GM23338 (cell line): ENCODE measurements around the gene CHRNA7. TPM values are rescaled to one million over a fixed set of nuclear protein-coding genes. Genes with fewer than 3 reads are reported as not detected.
A peak's percentile ranks its signal among the peaks of the same experiment; 100 is the strongest.
"Not testable (repeated sequence)": the region's sequence is repeated elsewhere in the genome, so short reads cannot be mapped to it uniquely, and the experiment has no call there.

ENCODE experiments used
- ATAC-seq: fragments of 200-7000 bp; cut with Tn5 transposase; 3 replicates; pipeline ENCODE4 v1.9.1; 2020
- DNase-seq: peaks from one replicate; pipeline ENCODE4 v3.0.0-alpha.2; 2015; ENCODE audit warnings: low spot score
- H2AFZ ChIP-seq: fragments of 200-600 bp; sonication (generic); 2 replicates; pipeline ENCODE4 v1.8.0; 2016; ENCODE audit warnings: antibody characterized with exemption, mild to moderate bottlenecking, moderate library complexity
- H3F3A ChIP-seq: fragments of 200-600 bp; sonication (generic); replicated peaks from 2 replicates; pipeline ENCODE4 v1.8.0; 2017; ENCODE audit warnings: antibody characterized with exemption, mixed run types, low read depth
- H3K27ac ChIP-seq: fragments of 200-600 bp; sonication (generic); 2 replicates; pipeline ENCODE4 v1.6.1; 2016; ENCODE audit warnings: low read depth
- H3K27me3 ChIP-seq: fragments of 200-600 bp; sonication (generic); 2 replicates; pipeline ENCODE4 v1.8.0; 2016; ENCODE audit warnings: mild to moderate bottlenecking, mixed run types, moderate library complexity; ENCODE audit not compliant: insufficient read depth
- H3K36me3 ChIP-seq: fragments of 200-600 bp; sonication (generic); 2 replicates; pipeline ENCODE4 v1.8.0; 2016; ENCODE audit warnings: mild to moderate bottlenecking; ENCODE audit not compliant: insufficient read depth
- H3K4me1 ChIP-seq: fragments of 200-600 bp; sonication (generic); 2 replicates; pipeline ENCODE4 v1.8.0; 2016; ENCODE audit warnings: mild to moderate bottlenecking, moderate library complexity; ENCODE audit not compliant: insufficient read depth
- H3K4me2 ChIP-seq: fragments of 200-600 bp; sonication (generic); 2 replicates; pipeline ENCODE4 v1.7.1; 2017; ENCODE audit warnings: mixed run types
- H3K4me3 ChIP-seq: fragments of 200-600 bp; sonication (generic); 2 replicates; pipeline ENCODE4 v1.6.1; 2016; ENCODE audit warnings: mixed run types
- H3K79me2 ChIP-seq: fragments of 200-600 bp; sonication (generic); replicated peaks from 2 replicates; pipeline ENCODE4 v1.8.0; 2017; ENCODE audit warnings: mild to moderate bottlenecking; ENCODE audit not compliant: insufficient read depth
- H3K9me2 ChIP-seq: fragments of 200-600 bp; sonication (generic); 2 replicates; pipeline ENCODE4 v1.8.0; 2017; ENCODE audit not compliant: insufficient read depth
- H4K20me1 ChIP-seq: fragments of 200-600 bp; sonication (generic); replicated peaks from 2 replicates; pipeline ENCODE4 v1.8.0; 2017; ENCODE audit warnings: mild to moderate bottlenecking; ENCODE audit not compliant: insufficient read depth
- H3K27ac Mint-ChIP-seq: 2 replicates; pipeline ENCODE4 v1.8.0; 2020; ENCODE audit warnings: inconsistent platforms, mild to moderate bottlenecking, moderate library complexity, mixed read lengths
- H3K27me3 Mint-ChIP-seq: 3 replicates; pipeline ENCODE4 v1.8.0; 2022; ENCODE audit warnings: low read depth, mild to moderate bottlenecking, moderate library complexity, mixed read lengths, inconsistent platforms; ENCODE audit not compliant: insufficient read depth, poor library complexity
- H3K36me3 Mint-ChIP-seq: 3 replicates; pipeline ENCODE4 v1.8.0; 2021; ENCODE audit warnings: low read depth, mild to moderate bottlenecking, inconsistent platforms, moderate library complexity, mixed read lengths
- H3K4me1 Mint-ChIP-seq: 3 replicates; pipeline ENCODE4 v1.8.0; 2020; ENCODE audit warnings: mild to moderate bottlenecking, inconsistent platforms, mixed read lengths
- H3K4me3 Mint-ChIP-seq: 3 replicates; pipeline ENCODE4 v1.8.0; 2021; ENCODE audit warnings: moderate library complexity, mild to moderate bottlenecking, inconsistent platforms, mixed read lengths
- H3K9me3 Mint-ChIP-seq: 3 replicates; pipeline ENCODE4 v1.8.0; 2020; ENCODE audit warnings: moderate library complexity, mild to moderate bottlenecking, inconsistent platforms, mixed read lengths
- polyA plus RNA-seq: library from polyadenylated mRNA; unstranded; fragments of >200 nt; fragmentation: Nextera tagmentation; extraction: Ambion mirVana; gene quantifications from 2 replicates; pipeline ENCODE4 v1.2.1, GENCODE V29; 2016
- total RNA-seq: library from RNA; depleted of rRNA; stranded (reverse); fragments of >200 nt; shearing (Covaris generic); gene quantifications from 2 replicates; pipeline ENCODE4 v1.2.3, GENCODE V29; 2014

Gene CHRNA7
- total and polyA plus RNA-seq, 2 experiments from 2014 or later = 4.6 to 8.2 TPM

- H3K4me1 ChIP-seq, H3K36me3 Mint-ChIP-seq, H4K20me1 ChIP-seq, H3K9me3 Mint-ChIP-seq, H3K9me2 ChIP-seq, H3K36me3 ChIP-seq, H3K79me2 ChIP-seq, H3F3A ChIP-seq, H3K27ac Mint-ChIP-seq, H3K4me2 ChIP-seq, H3K27ac ChIP-seq, H3K27me3 ChIP-seq, H2AFZ ChIP-seq, H3K4me3 ChIP-seq, H3K27me3 Mint-ChIP-seq, H3K4me1 Mint-ChIP-seq, DNase-seq, H3K4me3 Mint-ChIP-seq: not testable (repeated sequence)
- peak; percentile 94 for ATAC-seq
These were observed 150.3 kb downstream of the CHRNA7 start for GRCh38 chr15:32180579-32180978.

- not testable (repeated sequence) for H3F3A ChIP-seq, H3K4me1 Mint-ChIP-seq, H3K36me3 Mint-ChIP-seq, H3K36me3 ChIP-seq, ATAC-seq, H3K27me3 Mint-ChIP-seq, H3K4me3 ChIP-seq, H3K4me2 ChIP-seq, H3K27me3 ChIP-seq, H3K4me3 Mint-ChIP-seq, H3K27ac Mint-ChIP-seq, H3K9me2 ChIP-seq, H3K27ac ChIP-seq, H2AFZ ChIP-seq, DNase-seq, H4K20me1 ChIP-seq, H3K79me2 ChIP-seq, H3K9me3 Mint-ChIP-seq, H3K4me1 ChIP-seq
These were observed 163.5 kb downstream of the CHRNA7 start for GRCh38 chr15:32193780-32194179.

DNA sequence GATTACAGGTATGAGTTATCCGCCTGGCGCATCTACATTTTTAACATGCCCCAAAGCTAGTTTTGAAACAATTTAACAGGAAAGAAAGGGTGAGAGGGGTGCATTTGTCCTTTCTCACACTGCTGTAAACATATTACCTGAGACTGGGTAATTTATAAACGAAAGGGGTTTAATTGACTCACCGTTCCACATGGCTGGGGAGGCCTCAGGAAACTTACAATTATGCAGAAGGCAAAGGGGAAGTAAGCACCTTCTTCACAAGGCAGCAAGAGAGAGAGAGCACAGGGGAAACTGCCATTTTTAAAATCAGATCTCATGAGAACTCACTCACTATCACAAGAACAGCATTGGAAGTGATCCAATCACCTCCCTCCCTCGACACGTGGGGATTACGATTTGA is 165.9 kb downstream of the CHRNA7 start:
- not testable (repeated sequence) for H2AFZ ChIP-seq, H3K9me3 Mint-ChIP-seq, H3K27me3 ChIP-seq, H3K9me2 ChIP-seq, H3K36me3 Mint-ChIP-seq, H3K79me2 ChIP-seq, H3K4me3 ChIP-seq, H3F3A ChIP-seq, H4K20me1 ChIP-seq, H3K4me1 Mint-ChIP-seq, H3K27ac ChIP-seq, H3K36me3 ChIP-seq, H3K4me3 Mint-ChIP-seq, DNase-seq, H3K27me3 Mint-ChIP-seq, H3K4me1 ChIP-seq, ATAC-seq, H3K4me2 ChIP-seq, H3K27ac Mint-ChIP-seq

DNA sequence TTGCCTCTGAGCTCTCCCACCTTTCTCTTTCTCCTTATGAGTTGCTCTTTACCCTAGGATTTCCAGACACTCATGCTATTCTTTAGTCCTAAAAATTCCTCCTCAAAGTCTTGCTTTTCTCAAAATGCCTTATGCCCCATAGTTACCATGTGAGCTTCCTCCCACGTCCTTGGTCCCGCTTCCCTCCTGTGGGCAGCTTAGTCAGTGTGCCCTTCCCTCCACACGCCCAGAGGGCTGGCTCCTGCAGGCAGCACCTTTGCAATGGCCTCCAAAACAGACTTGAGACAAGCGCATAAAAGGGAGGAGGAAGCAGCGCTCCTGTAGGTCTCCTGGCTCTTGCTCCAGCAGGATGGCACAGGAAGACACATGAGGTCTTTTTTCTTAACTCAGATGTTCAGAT is 168.6 kb downstream of the CHRNA7 start:
- H3K27ac Mint-ChIP-seq, H3K4me3 ChIP-seq, H3K4me3 Mint-ChIP-seq, H3K79me2 ChIP-seq, H3K27me3 Mint-ChIP-seq, H3K4me1 Mint-ChIP-seq, H3K4me2 ChIP-seq, H3K36me3 ChIP-seq, H3K9me2 ChIP-seq, H3K9me3 Mint-ChIP-seq, H4K20me1 ChIP-seq, H2AFZ ChIP-seq, H3F3A ChIP-seq, H3K27ac ChIP-seq, H3K27me3 ChIP-seq, H3K4me1 ChIP-seq, H3K36me3 Mint-ChIP-seq, DNase-seq: not testable (repeated sequence)
- ATAC-seq = peak; percentile 85

- H3K9me3 Mint-ChIP-seq, H3K27ac ChIP-seq, H3K4me3 ChIP-seq, H3K27me3 Mint-ChIP-seq, H3K27me3 ChIP-seq, H3K79me2 ChIP-seq, H3K27ac Mint-ChIP-seq, H3K4me2 ChIP-seq, H3K9me2 ChIP-seq, H3K4me3 Mint-ChIP-seq, H3F3A ChIP-seq, H4K20me1 ChIP-seq, H3K4me1 ChIP-seq, H3K36me3 Mint-ChIP-seq, H3K4me1 Mint-ChIP-seq, DNase-seq, H3K36me3 ChIP-seq, ATAC-seq, H2AFZ ChIP-seq: not testable (repeated sequence)
These were observed 178.8 kb downstream of the CHRNA7 start for GRCh38 chr15:32209081-32209480.
